NCI-H2171 treated with DMSO at 0.1 percent for 48 hours (cell line): ENCODE results near the gene RNF208.
"Not testable (repeated sequence)": the region's sequence is repeated elsewhere in the genome, so short reads cannot be mapped to it uniquely, and the experiment has no call there.

Source experiments
- DNase-seq: peaks from one replicate; lab custom pipeline; 2025; lab: John Stamatoyannopoulos, UW

Gene RNF208

DNA sequence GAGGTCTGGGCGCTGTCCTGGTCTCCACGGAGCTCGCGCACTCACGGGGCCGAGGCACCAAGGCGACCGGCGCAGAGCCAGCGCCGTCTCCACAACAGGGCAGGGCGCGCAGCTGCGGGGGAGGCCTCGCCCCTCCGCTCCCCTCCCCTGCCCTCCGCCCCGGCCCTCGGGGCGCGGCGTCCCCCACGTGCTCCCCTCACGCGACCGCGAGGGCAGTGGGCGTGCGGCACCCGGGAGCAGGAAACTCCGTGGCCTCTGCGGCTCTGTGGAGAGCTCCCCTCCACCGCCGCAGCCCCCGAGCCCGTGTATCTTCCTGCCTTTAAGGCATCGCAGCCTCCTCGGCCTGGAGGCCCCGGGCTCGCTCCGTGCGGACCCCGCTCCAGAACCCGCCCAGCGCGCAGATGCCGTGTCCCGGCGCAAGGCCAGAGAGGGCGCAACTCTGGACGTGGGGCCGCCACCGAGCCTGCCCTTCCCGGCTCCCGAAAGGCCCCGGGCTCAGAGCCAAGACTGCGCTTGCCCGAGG lies 18.3 kb upstream of the RNF208 start:
- DNase-seq = peak; percentile 72

- DNase-seq = not testable (repeated sequence)
Measured at GRCh38 chr9:137239541-137240200, 17.6 kb upstream of the RNF208 start.

GRCh38 chr9:137237759-137238726 lies 16.0 kb upstream of the RNF208 start:
- peak; percentile 57 for DNase-seq

DNA sequence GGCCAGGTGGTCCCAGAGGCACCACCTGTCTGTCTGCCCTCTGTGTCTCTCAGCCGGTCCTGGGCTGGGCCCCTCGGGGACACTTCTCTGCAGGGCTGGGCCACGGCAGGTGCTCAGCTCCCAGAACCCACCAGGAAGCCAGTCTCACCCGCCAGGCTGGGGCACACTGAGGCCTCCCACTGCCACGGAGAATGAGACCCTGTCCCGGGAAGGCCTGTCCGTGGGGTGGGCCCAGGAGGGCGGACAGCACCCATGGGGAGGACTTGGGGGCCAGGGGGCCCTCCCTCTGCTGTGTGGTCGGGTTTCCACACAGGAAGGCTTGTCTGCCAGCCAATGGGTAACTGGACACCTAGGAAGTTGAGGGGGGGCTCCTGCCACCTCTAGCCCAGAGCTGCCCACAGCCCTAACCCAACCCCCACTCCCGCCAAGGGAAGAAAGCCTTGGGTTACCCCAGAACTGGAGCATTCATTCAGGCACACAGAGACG lies 14.9 kb upstream of the RNF208 start:
- peak; percentile 55 for DNase-seq

DNA sequence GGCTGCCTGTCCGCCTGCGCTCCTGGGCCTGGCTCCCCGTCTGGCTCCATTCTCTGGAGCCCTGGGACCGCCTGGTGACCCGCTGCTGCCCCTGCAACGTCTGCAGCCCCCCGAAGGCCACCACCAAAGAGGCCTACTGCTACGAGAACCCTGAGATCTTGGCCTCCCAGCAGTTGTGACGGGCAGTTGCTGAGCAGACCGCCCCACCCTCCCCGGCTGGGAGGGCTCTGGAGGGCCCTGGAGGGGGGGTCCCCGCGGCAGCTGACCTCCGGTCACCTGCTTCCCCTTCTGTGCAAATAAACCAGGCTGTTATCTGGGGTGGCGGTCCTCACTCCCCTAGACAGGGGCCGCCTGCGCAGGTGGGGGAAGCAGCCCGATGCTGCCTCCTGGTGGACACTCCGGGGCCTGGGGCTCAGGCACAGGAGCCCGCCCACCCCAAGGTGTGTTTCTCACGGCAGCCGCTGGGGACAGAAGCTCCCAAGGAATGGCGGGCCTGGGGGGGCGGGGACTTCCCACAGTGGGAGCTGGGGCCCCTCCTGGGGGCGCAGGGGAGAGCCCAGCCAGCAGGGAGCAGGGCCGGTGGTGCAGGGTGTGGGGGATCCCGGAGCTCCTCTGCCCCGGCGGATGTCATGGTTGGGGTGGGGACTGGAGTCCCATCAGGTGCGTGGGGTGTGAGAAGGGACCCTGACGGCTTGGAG lies 14.3 kb upstream of the RNF208 start:
- peak; percentile 91 for DNase-seq

DNA sequence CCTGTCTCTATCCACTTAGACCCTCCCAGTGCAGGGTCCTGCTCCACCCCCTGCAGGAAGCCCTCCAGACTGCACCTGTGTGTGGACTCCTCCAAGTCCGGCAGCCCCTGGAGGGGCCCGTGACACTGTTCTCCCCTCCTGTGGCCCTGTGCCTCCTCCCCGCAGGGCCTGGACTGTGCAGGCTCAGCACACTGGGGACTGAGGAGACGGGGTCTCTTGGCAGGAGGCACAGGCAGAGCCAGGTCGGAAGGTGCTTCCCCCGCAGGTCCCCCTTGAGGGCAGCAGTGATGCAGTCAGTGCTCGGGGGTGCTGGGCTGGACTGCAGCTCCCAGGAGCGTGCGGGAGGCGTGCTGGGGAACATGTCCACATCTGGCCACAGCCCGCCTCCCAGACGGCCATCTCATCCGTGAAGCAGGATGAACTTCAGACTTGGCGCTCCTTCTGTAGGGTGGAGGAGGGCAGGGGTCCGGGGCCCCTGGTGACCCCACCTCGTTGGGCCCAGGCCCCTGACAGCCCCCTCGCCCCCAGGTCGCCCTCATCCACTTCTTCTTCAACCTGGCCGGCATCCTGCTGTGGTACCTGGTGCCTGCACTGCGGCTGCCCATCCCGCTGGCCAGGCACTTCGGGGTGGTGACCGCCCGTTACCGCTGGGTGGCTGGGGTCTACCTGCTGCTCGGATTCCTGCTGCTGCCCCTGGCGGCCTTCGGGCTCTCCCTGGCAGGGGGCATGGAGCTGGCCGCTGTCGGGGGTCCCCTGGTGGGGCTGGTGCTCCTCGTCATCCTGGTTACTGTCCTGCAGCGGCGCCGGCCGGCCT lies 13.6 kb upstream of the RNF208 start:
- no peak for DNase-seq

- DNase-seq = no peak
Measured at GRCh38 chr9:137234758-137235423, 12.9 kb upstream of the RNF208 start.

GRCh38 chr9:137234055-137234697 lies 12.1 kb upstream of the RNF208 start:
- no peak for DNase-seq

GRCh38 chr9:137233143-137233980 lies 11.3 kb upstream of the RNF208 start:
- DNase-seq = no peak

DNA sequence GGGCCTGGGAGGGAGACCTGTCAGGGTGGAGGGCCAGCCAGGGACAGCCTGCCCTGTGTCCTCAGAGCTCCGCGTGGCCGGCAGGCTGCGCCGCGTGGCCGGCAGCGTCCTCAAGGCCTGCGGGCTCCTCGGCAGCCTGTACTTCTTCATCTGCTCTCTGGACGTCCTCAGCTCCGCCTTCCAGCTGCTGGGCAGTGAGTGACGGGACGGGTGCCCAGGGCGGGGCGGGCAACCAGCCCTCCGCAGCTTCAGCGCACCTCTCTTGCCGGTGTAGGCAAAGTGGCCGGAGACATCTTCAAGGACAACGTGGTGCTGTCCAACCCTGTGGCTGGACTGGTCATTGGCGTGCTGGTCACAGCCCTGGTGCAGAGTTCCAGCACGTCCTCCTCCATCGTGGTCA lies 10.5 kb upstream of the RNF208 start:
- DNase-seq = no peak

DNA sequence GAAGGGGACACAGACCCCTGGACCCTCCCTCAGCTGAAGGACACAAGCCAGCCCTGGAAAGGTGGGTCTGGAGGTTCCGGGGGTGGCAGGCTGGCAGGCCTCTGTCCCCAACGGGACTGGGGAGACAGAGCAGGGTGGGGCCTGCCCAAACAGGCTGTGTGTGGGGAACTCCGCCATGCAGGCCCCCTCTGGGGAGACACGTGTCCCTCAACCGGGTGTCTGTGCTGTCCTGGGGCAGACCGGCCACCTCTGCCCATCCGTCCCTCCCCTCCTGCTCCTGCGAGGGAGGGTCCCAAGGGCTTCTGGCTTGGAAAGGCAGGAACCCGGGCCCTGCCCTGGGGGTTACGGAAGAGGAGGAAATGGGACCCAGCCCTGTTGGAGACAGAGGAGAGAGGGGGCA lies 10.1 kb upstream of the RNF208 start:
- no peak for DNase-seq

- no peak for DNase-seq
Measured at GRCh38 chr9:137231372-137232039, 9.5 kb upstream of the RNF208 start.

DNA sequence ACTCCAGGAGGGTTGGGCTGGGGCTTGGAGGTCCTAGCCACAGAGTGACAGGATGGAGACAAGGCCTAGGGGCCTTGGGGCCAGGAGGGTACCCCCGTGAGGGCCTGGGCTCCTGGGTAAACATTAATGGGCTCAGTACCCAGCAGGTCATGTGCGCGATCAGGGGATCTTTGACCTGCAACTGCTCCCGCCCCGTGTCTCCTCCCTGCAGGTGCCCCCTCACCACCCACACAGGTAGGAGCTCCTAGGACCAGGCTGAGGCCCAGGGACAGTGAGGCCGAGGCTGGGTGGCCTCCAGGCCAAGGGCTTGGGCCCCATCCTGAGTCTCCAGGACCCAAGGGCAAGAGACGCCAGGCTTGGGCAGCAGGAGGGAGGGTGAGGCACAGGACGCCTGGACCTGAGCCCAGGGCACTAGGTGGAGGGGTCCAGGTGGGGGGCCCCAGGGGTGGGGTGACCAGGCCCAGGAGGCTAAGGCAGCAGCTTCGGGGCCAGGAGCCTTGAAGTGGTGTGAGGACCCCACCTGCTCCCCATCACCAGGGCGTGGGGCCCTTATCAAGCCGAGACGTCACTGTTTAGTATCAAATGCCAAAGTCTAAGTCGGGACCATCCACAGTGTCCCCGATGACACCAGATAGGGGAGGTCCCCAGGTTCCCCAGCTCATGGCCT lies 8.8 kb upstream of the RNF208 start, which contains the start of gene SLC34A3:
TSS of gene SLC34A3 (plus strand) at position 197 of the 667 bp plus-strand sequence. CDS start 802 bp downstream, outside the sequence.
- DNase-seq = no peak

GRCh38 chr9:137229903-137230704 lies 8.1 kb upstream of the RNF208 start:
- DNase-seq = no peak

- DNase-seq = no peak
Measured at GRCh38 chr9:137228968-137229896, 7.2 kb upstream of the RNF208 start.

- no peak for DNase-seq
Measured at GRCh38 chr9:137228506-137228967, 6.5 kb upstream of the RNF208 start.
